Stimulated activated naive CD4-positive, alpha-beta T cell (primary cell): Measurements from ENCODE around the gene GALNTL6.
"Not testable (repeated sequence)": the region's sequence is repeated elsewhere in the genome, so short reads cannot be mapped to it uniquely, and the experiment has no call there.

Experiments
- DNase-seq, 6 experiments: peaks; one replicate each; lab custom pipeline; 2025; lab: John Stamatoyannopoulos, UW

Gene GALNTL6

GRCh38 chr4:172392741-172393140, 579.5 kb downstream of the GALNTL6 start:
- no peak for DNase-seq

- DNase-seq, result no peak
Observed at GRCh38 chr4:172393220-172393619, 580.0 kb downstream of the GALNTL6 start.

- DNase-seq, result no peak
Observed at GRCh38 chr4:172404676-172405075, 591.5 kb downstream of the GALNTL6 start.

- no peak for DNase-seq
Observed at GRCh38 chr4:172410363-172410762, 597.2 kb downstream of the GALNTL6 start.

GRCh38 chr4:172411149-172411548, 597.9 kb downstream of the GALNTL6 start:
- DNase-seq, result no peak

GRCh38 chr4:172412851-172413580, 599.8 kb downstream of the GALNTL6 start:
- DNase-seq, result no peak

- DNase-seq, result not testable (repeated sequence)
Observed at GRCh38 chr4:172428979-172429378, 615.8 kb downstream of the GALNTL6 start.

GRCh38 chr4:172480471-172480870, 667.3 kb downstream of the GALNTL6 start:
- no peak for DNase-seq

GRCh38 chr4:172481802-172482508, 668.8 kb downstream of the GALNTL6 start:
- no peak for DNase-seq

- DNase-seq, result no peak
Observed at GRCh38 chr4:172485007-172485406, 671.8 kb downstream of the GALNTL6 start.

GRCh38 chr4:172486531-172486930, 673.3 kb downstream of the GALNTL6 start:
- DNase-seq, result no peak

- no peak for DNase-seq
Observed at GRCh38 chr4:172489861-172490260, 676.7 kb downstream of the GALNTL6 start.

- DNase-seq, result no peak
Observed at GRCh38 chr4:172495769-172496168, 682.6 kb downstream of the GALNTL6 start.

- no peak for DNase-seq
Observed at GRCh38 chr4:172497321-172497720, 684.1 kb downstream of the GALNTL6 start.

- no peak for DNase-seq
Observed at GRCh38 chr4:172514011-172514410, 700.8 kb downstream of the GALNTL6 start.

GRCh38 chr4:172514801-172515200, 701.6 kb downstream of the GALNTL6 start:
- DNase-seq, result no peak

- DNase-seq, result no peak
Observed at GRCh38 chr4:172515266-172515879, 702.2 kb downstream of the GALNTL6 start.

GRCh38 chr4:172517391-172517790, 704.2 kb downstream of the GALNTL6 start:
- no peak for DNase-seq

GRCh38 chr4:172521248-172521647, 708.0 kb downstream of the GALNTL6 start:
- DNase-seq, result no peak

GRCh38 chr4:172521680-172522079, 708.5 kb downstream of the GALNTL6 start:
- DNase-seq, result no peak

GRCh38 chr4:172543249-172543648, 730.0 kb downstream of the GALNTL6 start:
- DNase-seq, result no peak

- no peak for DNase-seq
Observed at GRCh38 chr4:172546782-172547181, 733.6 kb downstream of the GALNTL6 start.

GRCh38 chr4:172547724-172548123, 734.5 kb downstream of the GALNTL6 start:
- no peak for DNase-seq
